Embryonic facial prominence (tissue), 1 donor: ENCODE results near the gene ZMIZ1.
"Not testable (repeated sequence)": the region's sequence is repeated elsewhere in the genome, so short reads cannot be mapped to it uniquely, and the experiment has no call there.

Experiments
- DNase-seq: peaks from one replicate; pipeline ENCODE4 v3.0.0-alpha.2; 2016; ENCODE audit errors: extremely low spot score

ZMIZ1 gene

DNA sequence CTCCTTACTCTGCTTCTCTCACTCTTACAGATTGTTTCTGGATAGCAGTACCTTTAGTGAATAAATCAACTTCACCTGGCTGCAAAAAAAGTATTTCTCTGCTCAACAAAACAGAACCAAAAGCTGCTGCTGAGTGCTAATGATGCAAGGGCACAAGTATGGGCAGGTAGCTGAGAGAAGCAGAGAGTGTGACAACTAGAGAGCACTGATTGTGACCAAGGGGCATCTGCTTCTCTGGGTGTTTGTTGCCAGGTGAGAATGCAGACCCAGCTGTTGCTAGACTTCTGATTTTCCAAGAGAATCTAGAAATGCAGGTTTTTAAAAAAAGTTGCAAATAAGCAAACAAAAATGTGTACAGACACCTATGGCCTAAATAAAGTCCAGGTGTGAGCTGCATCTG is 253.2 kb downstream of the ZMIZ1 start:
- DNase-seq = no peak

DNA sequence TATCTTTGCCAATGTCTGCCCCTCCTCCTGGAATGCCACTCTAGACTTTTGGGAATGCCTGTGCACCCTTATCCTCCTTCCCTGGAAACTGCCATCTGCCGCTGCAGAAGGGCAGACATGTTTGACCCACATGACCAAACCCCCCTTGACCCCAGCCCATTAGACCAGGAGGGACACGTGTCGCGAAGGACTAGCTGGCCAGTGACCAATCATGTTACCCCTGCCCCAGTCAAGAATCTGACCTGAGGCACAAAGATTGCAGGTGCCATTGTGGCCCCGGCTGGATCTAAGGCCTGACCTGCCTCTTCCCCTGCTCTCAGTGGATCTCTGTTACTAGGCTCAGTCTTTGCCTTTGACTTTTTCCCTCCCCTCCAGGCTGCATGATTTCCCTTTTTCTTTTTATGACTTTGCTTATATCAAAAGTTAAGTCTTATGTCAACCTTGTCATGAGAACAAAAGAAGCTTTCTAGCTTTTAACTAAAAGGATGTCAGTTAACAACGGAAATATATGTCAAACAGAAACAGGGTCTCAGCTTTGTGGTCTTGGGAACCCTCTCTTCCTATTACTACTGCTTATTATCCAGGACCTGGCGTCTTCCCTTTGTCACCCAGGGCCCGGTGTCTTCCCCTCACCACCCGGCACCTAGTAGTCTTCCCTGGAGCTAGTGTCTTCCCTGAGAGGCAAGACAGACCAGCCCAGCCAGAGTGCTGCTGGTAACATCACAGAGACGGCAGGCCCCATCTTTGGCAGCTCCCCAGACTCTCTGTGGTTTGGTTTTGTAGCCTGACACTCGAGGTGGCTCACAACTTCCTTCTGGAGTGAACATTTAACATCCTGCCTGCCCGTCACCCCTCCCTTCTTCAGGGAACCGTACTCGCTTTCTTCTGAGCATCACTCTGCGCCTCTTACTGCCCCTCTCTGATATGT is 254.1 kb downstream of the ZMIZ1 start:
- no peak for DNase-seq

DNA sequence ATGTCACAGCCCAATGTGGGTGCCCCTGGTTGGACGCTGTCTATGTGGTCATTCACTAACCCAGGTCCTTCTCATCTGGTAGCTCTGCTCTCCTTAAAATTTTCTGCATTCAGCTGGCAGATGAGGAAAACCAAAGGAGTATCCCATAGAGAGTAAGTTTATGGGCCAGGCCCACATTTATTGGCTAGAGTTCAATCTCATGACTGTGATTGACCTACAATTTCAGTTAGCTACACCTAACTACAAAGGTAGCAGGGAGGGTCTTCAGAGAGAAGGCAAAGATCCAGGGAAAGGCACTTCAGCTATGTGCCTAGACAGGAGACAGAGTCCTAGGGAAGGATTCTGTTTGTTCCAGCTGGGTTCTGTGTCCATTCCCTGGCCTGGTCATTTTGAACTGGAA is 254.8 kb downstream of the ZMIZ1 start:
- DNase-seq = no peak

DNA sequence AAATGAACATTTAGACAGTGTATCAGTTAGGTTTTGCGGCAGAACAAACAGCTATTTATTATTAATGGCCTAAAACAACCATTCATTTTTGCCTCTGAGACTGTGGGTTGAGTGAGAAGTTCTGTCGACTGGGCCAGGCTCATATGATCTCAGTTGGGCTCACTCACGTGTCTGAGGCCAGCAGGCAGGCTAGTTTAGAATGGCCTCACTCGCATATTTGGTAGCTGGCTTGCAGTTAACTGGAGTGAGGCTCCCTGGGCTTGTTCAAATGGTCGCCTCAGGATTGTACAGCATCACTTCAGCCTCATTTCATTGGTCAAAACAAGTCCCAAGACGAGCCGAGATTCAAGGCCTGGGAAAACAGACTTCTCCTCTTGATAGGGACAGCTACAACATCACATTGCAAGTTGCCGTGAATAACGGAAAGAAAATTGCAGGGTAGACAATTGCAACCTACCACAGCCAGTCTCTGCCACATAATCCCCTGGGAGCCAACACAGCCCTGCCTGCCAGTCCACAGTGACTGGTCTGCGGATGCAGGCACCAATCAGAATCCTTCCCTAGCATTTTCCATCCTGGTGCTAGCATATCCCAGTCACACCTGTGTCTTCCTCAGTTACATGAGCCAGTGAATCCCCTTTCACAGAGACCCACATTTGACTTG is 255.4 kb downstream of the ZMIZ1 start:
- no peak for DNase-seq

GRCh38 chr10:79326361-79327089 is 257.8 kb downstream of the ZMIZ1 start:
- no peak for DNase-seq

DNA sequence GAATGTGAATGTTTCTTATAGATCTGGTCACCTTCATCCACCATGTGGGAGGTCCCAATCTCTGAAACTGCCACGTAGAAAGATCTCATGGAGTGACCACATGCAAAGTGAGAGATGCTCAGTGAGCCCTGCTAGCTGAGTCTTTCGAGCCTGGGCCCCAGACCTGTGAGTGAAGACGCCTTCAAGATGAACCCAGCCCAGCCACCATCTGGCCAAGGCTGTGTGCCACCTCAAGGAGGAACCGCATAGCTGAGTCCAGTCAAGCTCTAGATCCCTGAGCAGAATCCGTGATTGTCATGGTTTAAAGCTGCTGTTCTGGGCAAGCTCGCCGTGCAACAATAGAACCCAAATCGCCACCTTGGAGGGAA is 258.3 kb downstream of the ZMIZ1 start:
- DNase-seq = no peak

- DNase-seq = no peak
These were observed 259.5 kb downstream of the ZMIZ1 start for GRCh38 chr10:79328147-79328701.

GRCh38 chr10:79328737-79329504 is 260.2 kb downstream of the ZMIZ1 start:
- no peak for DNase-seq

GRCh38 chr10:79329529-79329928 is 260.8 kb downstream of the ZMIZ1 start:
- DNase-seq = no peak

DNA sequence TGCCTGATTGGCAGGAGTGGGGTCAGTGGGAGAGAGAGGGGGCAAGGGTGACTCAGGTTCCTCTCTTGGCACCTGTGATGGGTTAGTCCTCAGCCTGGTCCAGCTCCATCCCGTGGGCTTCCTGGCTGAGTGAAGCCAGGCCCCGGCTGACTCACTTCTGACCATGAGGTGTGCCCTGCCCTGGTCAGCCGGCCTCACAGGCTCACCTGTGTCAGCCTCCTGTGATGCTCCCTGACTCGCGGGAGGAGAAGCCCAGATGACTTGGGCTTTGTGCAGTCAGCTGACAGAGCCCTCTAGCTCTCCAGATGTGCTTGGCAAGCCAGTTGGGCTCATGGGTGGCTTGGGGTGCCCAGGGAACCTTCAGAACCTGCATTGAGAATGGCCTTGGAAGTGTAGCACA is 262.5 kb downstream of the ZMIZ1 start:
- DNase-seq = no peak

DNA sequence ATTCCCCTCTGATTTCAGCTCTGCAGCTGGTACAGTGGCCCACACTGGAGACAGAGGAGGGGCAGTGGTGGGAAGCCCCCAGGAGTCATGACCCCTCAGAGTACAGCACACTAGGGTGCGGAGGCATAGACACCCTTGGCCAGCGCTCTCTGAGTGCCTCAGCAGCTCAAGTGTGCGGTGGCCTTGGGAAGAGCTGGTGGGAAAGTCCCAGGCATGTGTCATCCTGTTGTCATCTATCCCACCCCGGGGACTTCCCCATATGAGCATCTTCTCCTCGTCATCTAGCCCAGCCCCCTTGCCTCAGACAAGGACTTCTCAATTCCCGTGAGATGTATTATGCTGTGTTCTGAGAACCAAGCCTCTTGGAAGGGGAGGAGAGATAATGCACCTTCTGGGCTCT is 262.9 kb downstream of the ZMIZ1 start:
- DNase-seq = no peak

- not testable (repeated sequence) for DNase-seq
These were observed 264.0 kb downstream of the ZMIZ1 start for GRCh38 chr10:79332610-79333315.

DNA sequence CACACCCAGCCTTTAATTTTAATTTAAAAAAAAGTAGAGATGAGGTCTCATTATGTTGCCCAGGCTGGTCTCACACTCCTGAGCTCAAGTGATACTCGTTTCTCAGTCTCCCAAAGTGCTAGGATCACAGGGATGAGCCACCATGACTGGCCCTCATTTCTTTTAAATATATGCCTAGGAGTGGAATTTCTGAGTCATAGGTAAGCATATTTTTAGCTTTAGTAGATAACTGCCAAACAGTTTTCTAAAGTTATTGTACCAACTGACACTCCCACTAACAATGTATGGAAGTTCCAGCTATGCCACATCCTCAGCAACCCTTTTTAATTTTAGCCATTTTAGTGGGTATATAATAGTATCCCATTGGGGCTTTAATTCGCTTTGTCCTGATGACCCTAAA is 264.7 kb downstream of the ZMIZ1 start:
- DNase-seq = no peak

- DNase-seq = no peak
These were observed 265.8 kb downstream of the ZMIZ1 start for GRCh38 chr10:79334573-79334972.

DNA sequence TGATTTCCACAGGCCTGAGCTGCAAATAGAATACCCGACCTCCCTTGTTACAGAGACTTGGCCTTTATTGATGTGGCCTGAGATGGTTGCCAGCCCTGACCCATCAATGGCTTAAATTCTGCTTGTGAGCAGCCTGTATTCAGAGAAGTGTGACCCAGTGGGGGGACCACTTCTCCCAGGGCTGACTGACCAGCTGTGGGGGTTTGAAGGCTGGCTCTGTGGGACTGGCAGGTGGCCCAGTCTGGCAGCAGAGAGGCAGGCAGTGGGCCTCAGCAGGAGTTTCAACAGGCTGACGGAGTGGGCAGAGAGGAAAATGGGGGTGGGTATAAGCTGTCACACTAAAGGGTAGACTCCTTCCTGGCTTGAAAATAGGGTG is 266.3 kb downstream of the ZMIZ1 start:
- no peak for DNase-seq

GRCh38 chr10:79335470-79336235 is 266.9 kb downstream of the ZMIZ1 start:
- DNase-seq = no peak

DNA sequence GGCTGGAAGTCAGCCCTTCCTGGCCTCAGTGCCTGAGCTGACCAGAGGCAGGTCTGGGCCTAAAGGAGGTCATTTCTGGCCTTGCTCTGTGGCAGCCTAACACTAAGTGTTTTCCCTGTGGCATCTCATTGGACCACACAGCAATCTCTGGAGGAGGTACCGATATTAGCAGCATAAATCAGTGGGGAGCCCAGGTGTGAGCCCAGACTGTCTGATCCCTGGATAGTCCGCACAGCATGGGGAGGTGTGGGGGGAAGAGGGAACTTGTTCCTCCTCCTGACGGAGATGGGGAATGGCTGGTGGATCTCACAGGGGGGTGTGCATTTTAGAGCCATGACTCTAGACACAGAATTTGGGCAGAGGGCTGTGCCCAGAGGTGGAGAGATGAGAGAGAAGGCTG is 267.5 kb downstream of the ZMIZ1 start:
- DNase-seq = no peak

DNA sequence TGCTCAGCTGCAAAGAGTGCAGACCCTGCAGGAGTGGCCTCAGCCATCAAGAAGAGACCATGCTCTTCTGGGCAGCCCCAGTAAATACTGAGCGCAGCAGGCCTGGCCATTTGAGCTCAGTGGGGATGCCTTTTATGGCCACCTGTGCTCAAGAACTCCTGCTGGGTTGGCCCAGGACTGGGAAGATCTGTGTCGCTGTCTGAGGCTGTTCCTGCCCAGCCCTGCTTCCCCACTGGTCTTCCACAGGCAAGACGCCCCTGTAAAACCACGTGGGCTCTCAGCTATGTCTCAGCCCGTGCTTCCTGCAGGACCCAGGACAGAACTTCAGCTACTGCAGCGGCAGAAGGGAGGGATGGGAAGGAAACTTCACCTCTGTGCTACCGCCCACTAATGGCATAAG is 268.0 kb downstream of the ZMIZ1 start:
- DNase-seq = no peak

GRCh38 chr10:79337783-79338469 is 269.2 kb downstream of the ZMIZ1 start:
- DNase-seq = not testable (repeated sequence)

GRCh38 chr10:79339266-79339665 is 270.5 kb downstream of the ZMIZ1 start:
- no peak for DNase-seq
